Naive thymus-derived CD8-positive, alpha-beta T cell (primary cell): Measurements from ENCODE around the gene EVL. TPM values are rescaled to one million over a fixed set of nuclear protein-coding genes. Genes with fewer than 3 reads are reported as not detected.

Experiments used
- ATAC-seq, 2 donors: fragments of 150-1000 bp; cut with Tn5 transposase in 1 of 2; sonication (Bioruptor Pico), chemical (Tn5 transposase) in 1 of 2; 1 replicate in 1 of 2; 2 replicates in 1 of 2; pipeline ENCODE4 v1.10.0; 2021; ENCODE audit warnings: mild to moderate bottlenecking in 2 of 2, moderate library complexity in 2 of 2
- POLR2A ChIA-PET: fragments of 350-600 bp; sonication (Branson Sonifier 250); formaldehyde crosslinking; loops from one replicate; lab custom pipeline; 2021; ENCODE audit warnings: antibody characterized with exemption; lab: Charles Lee
- DNase-seq, 10 donors: peaks; one replicate each; pipeline versions ENCODE4 v3.0.0 to v3.0.0-alpha.2; 2020 to 2022
- H3K27ac Mint-ChIP-seq, 10 donors: one replicate each; pipeline ENCODE4 v1.8.0; 2020 to 2022; ENCODE audit warnings: mild to moderate bottlenecking in 10 of 10, mixed read lengths in 10 of 10, moderate library complexity in 4 of 10, inconsistent platforms in 1 of 10
- H3K27me3 Mint-ChIP-seq, 5 donors: one replicate each; pipeline ENCODE4 v1.8.0; 2021 to 2022; ENCODE audit warnings: mixed read lengths in 5 of 5
- H3K36me3 Mint-ChIP-seq, 3 donors: one replicate each; pipeline ENCODE4 v1.8.0; 2020 to 2022; ENCODE audit warnings: mixed read lengths in 3 of 3, mild to moderate bottlenecking in 2 of 3, inconsistent platforms in 1 of 3
- H3K4me1 Mint-ChIP-seq, 4 donors: one replicate each; pipeline ENCODE4 v1.8.0; 2021 to 2022; ENCODE audit warnings: mixed read lengths in 4 of 4
- H3K4me3 Mint-ChIP-seq, 10 donors: one replicate each; pipeline ENCODE4 v1.8.0; 2020 to 2022; ENCODE audit warnings: mild to moderate bottlenecking in 10 of 10, mixed read lengths in 10 of 10, moderate library complexity in 6 of 10, inconsistent platforms in 1 of 10
- H3K9me3 Mint-ChIP-seq, 9 donors: one replicate each; pipeline ENCODE4 v1.8.0; 2020 to 2022; ENCODE audit warnings: mixed read lengths in 9 of 9, mild to moderate bottlenecking in 3 of 9, inconsistent platforms in 1 of 9, moderate library complexity in 1 of 9
- polyA plus RNA-seq, 3 donors: library from polyadenylated mRNA; unstranded; fragments of 300-500 nt; fragmentation: Illumina TruSeq; gene quantifications; one replicate each; pipeline ENCODE4 v1.2.3, GENCODE V29; 2021
- total RNA-seq, 8 experiments: library from RNA in 2 of 8; stranded (reverse) in 2 of 8; gene quantifications; one replicate each; pipeline ENCODE4 v1.2.3 and lab custom pipeline; 2021 to 2026

Gene EVL
- total and polyA plus RNA-seq, 5 experiments from 2014 or later, result 111 to 1,493 (median 153) TPM

GRCh38 chr14:100045642-100046344 is 19.4 kb upstream of the EVL start:
- Mint-ChIP-seq H3K27me3 (no peaks in the 10 kb centered on the region), H3K36me3 (no peaks in the 10 kb centered on the region), H3K27ac (no peak overlapping the region), H3K4me3 (no peak overlapping the region), H3K9me3 (no peaks in the 10 kb centered on the region), H3K4me1 (peaks cover 7 to 18% (median 12%) of the 10 kb centered on the region in 4 donors)
- no peak for ATAC-seq
- no peak for DNase-seq
- POLR2A ChIA-PET, result no interaction called here

DNA sequence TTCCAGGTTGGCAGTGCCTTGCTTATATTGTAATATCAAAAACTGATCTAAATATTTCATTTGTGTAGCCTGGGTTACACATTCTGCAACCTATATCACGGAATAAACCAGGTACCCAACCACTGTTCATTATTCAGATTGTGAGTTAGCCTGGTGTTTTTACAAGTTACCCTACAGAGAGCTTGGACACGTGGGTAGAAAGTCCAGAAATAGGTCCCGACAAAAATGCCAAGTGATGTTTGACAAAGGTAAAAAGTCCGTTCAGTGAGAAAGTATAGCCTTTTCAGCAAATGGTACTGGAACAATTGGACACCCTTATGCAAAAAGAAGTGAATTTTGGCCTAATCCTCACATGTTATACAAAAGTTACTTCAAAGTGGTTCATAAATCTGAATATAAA is 17.6 kb upstream of the EVL start:
- Mint-ChIP-seq H3K9me3 (no peaks in the 10 kb centered on the region), H3K4me3 (no peak overlapping the region), H3K4me1 (peaks cover 7 to 17% (median 11%) of the 10 kb centered on the region in 4 donors), H3K27me3 (no peaks in the 10 kb centered on the region), H3K27ac (no peak overlapping the region), H3K36me3 (no peaks in the 10 kb centered on the region)
- ATAC-seq (no peak), DNase-seq (no peak)
- POLR2A ChIA-PET, result interaction anchor here (0.7 kb wide), 1 partner anchor 94 kb away, joined by 6 read pairs; no protein-coding TSS in a partner anchor

- ATAC-seq (peak; percentile 65 to 91), DNase-seq (peak in 4 of 10 donors; percentile 19 to 60 (median 42))
- Mint-ChIP-seq H3K27ac (peak overlapping the region in 7 of 10 donors; percentile 1 to 76 (median 46)), H3K4me1 (peaks cover 7 to 17% (median 11%) of the 10 kb centered on the region in 4 donors), H3K4me3 (peak overlapping the region in 1 of 10 donors; percentile 7), H3K9me3 (no peaks in the 10 kb centered on the region), H3K36me3 (no peaks in the 10 kb centered on the region), H3K27me3 (no peaks in the 10 kb centered on the region)
- POLR2A ChIA-PET, result interaction anchor here (1.3 to 52.2 kb wide), 2 partner anchors 12 to 45 kb away, joined by 3 to 2215 read pairs; partner anchors contain the start of gene EVL
These were observed 16.4 kb upstream of the EVL start for GRCh38 chr14:100048786-100049185.

DNA sequence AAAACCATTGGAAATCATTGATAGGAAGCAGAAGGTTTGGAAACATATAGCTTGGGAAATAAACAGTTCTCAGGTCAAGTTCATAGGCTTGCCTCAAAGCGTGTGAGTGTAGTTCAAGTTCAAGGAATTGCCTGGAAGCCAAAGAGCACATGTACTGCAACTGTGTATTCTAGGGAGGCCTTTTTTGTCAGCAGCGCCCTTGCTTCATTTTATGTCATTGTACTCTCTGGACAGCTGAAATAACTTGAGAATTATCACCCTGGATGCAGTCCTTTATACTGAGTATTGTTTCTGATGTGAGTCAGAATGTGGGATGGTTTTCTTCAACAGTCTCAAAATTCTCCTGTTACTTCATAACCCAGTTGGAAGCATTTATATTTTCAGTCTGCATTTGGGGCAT is 16.0 kb upstream of the EVL start:
- Mint-ChIP-seq H3K4me1 (peaks cover 7 to 17% (median 11%) of the 10 kb centered on the region in 4 donors), H3K9me3 (no peaks in the 10 kb centered on the region), H3K36me3 (no peaks in the 10 kb centered on the region), H3K4me3 (no peak overlapping the region), H3K27me3 (no peaks in the 10 kb centered on the region), H3K27ac (peak overlapping the region in 4 of 10 donors; percentile 1 to 73 (median 24))
- POLR2A ChIA-PET, result interaction anchor here (1.3 to 52.2 kb wide), 2 partner anchors 12 to 45 kb away, joined by 3 to 2215 read pairs; partner anchors contain the start of gene EVL
- DNase-seq, result no peak
- no peak for ATAC-seq

DNA sequence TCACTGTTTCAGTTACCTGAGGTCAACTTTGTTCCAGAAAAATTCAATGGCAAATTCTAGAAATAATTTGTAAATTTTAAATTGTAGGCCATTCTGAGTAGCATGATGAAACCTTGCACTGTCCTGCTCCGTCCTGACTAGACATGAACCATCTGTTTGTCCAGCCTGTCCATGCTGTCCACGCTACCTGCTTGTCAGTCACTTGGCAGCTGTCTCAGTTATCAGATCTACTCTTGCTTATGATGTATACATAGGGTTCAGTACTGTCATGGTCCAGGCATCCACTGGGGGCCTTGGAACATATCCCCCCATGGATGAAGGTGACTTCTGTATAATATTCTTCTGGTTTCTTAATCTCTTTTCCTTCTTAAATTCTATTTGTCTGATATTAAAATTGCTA is 14.1 kb upstream of the EVL start:
- H3K9me3 Mint-ChIP-seq, result no peaks in the 10 kb centered on the region
- no peak overlapping the region for H3K27ac Mint-ChIP-seq
- DNase-seq (no peak), ATAC-seq (no peak)
- no peaks in the 10 kb centered on the region for H3K27me3 Mint-ChIP-seq
- peaks cover 4 to 17% (median 11%) of the 10 kb centered on the region in 4 donors for H3K4me1 Mint-ChIP-seq
- H3K36me3 Mint-ChIP-seq, result no peaks in the 10 kb centered on the region
- H3K4me3 Mint-ChIP-seq, result no peak overlapping the region
- POLR2A ChIA-PET, result interaction anchor here (0.9 to 52.2 kb wide), 2 partner anchors 10 to 43 kb away, joined by 4 to 2215 read pairs; partner anchors contain the start of gene EVL

- ATAC-seq, result no peak
- POLR2A ChIA-PET, result interaction anchor here (52.2 kb wide), 1 partner anchor 42 kb away, joined by 2215 read pairs; the partner anchor contains the start of gene EVL
- Mint-ChIP-seq H3K4me3 (no peak overlapping the region), H3K4me1 (peaks cover 4 to 19% (median 14%) of the 10 kb centered on the region in 4 donors), H3K27ac (no peak overlapping the region), H3K27me3 (no peaks in the 10 kb centered on the region), H3K36me3 (no peaks in the 10 kb centered on the region), H3K9me3 (no peaks in the 10 kb centered on the region)
- no peak for DNase-seq
These were observed 13.7 kb upstream of the EVL start for GRCh38 chr14:100051543-100051942.

- DNase-seq, result no peak
- no peaks in the 10 kb centered on the region for H3K36me3 Mint-ChIP-seq
- no peak overlapping the region for H3K4me3 Mint-ChIP-seq
- H3K27me3 Mint-ChIP-seq, result no peaks in the 10 kb centered on the region
- no peak overlapping the region for H3K27ac Mint-ChIP-seq
- POLR2A ChIA-PET, result interaction anchor here (1.0 to 52.2 kb wide), 2 partner anchors 41 to 188 kb away, joined by 3 to 2215 read pairs; partner anchors contain the start of gene EVL
- peaks cover 11 to 31% (median 26%) of the 10 kb centered on the region in 4 donors for H3K4me1 Mint-ChIP-seq
- no peak for ATAC-seq
- H3K9me3 Mint-ChIP-seq, result no peaks in the 10 kb centered on the region
These were observed 12.4 kb upstream of the EVL start for GRCh38 chr14:100052819-100053218.

DNA sequence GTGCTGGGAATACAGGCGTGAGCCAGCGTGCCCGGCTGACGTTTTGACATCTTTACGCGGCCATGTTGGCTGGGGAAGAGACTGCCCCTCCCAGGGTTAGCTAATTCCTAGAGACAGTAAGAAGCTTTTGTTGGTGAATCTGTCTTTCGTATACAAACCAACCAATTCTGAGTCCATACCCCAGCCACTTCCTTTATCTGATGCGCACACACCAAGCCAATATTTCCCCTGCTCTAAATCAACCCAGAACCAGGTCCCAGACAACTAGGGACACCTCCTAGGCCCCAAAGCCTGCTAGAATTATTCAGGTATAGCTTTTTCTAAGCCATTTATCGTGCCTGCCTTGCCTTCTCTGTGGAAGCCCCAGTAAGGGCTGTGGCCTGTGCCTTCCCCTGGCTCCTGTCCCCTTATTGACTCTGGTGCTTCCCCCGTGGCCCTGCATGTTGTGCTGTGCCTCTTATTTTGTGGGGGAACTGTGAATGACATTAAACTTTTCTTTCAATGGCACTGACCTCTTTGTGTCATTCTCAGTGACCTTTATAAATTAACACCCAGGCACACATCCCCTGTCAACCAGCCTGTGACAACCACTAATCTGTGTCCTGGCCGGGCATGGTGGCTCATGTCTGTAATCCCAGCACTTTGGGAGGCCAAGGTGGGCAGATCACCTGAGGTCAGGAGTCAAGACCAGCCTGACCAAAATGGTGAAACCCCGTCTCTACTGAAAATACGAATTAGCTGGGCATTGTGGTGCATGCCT is 10.7 kb upstream of the EVL start:
- Mint-ChIP-seq H3K36me3 (no peaks in the 10 kb centered on the region), H3K4me1 (peaks cover 20 to 36% (median 33%) of the 10 kb centered on the region in 4 donors), H3K27me3 (no peaks in the 10 kb centered on the region), H3K4me3 (no peak overlapping the region), H3K9me3 (no peaks in the 10 kb centered on the region), H3K27ac (peak overlapping the region in 1 of 10 donors; percentile 43)
- ATAC-seq (no peak), DNase-seq (no peak)
- POLR2A ChIA-PET, result interaction anchor here (52.2 kb wide), 1 partner anchor 39 kb away, joined by 2215 read pairs; the partner anchor contains the start of gene EVL

DNA sequence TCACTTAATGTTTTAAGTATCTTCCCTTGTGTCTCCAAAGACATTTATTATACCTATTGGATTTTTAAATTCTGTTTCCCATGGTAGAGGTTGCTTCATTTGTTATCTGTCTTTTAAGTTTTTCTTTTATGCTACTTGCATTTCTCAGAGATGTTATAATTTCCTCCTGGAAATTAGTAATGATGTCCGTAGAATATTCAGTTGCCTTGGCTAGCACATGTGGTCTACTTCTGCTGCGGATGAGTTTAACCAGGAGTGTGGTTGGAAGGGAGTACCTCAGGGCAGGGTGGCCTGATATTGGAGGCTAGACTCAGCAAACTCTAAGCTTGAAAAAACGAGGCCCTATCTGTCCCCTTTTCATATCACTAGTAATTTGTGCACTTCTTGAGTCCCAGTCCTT is 8.8 kb upstream of the EVL start:
- POLR2A ChIA-PET, result interaction anchor here (52.2 kb wide), 1 partner anchor 37 kb away, joined by 2215 read pairs; the partner anchor contains the start of gene EVL

GRCh38 chr14:100056964-100057795 is 8.0 kb upstream of the EVL start:
- no peaks in the 10 kb centered on the region for H3K9me3 Mint-ChIP-seq
- peak overlapping the region; percentile 89 to 99 (median 94) for H3K27ac Mint-ChIP-seq
- ATAC-seq, result peak; percentile 76 to 82
- no peaks in the 10 kb centered on the region for H3K27me3 Mint-ChIP-seq
- H3K4me3 Mint-ChIP-seq, result peak overlapping the region in 9 of 10 donors; percentile 15 to 77 (median 59)
- H3K36me3 Mint-ChIP-seq, result no peaks in the 10 kb centered on the region
- DNase-seq, result peak in 5 of 10 donors; percentile 50 to 77 (median 71)
- H3K4me1 Mint-ChIP-seq, result peaks cover 27 to 58% (median 52%) of the 10 kb centered on the region in 4 donors
- POLR2A ChIA-PET, result interaction anchor here (0.5 to 52.2 kb wide), 5 partner anchors 36 to 1705 kb away, joined by 3 to 2215 read pairs (median 4); partner anchors contain the start of gene EVL

More for the DNA sequence above, 8.8 kb upstream of the EVL start:
- Mint-ChIP-seq H3K4me3 (peak overlapping the region in 1 of 10 donors; percentile 23), H3K9me3 (no peaks in the 10 kb centered on the region), H3K27ac (peak overlapping the region in 6 of 10 donors; percentile 6 to 96 (median 90)), H3K4me1 (peaks cover 24 to 50% (median 45%) of the 10 kb centered on the region in 4 donors), H3K27me3 (no peaks in the 10 kb centered on the region), H3K36me3 (no peaks in the 10 kb centered on the region)
- ATAC-seq, result no peak
- DNase-seq, result no peak

DNA sequence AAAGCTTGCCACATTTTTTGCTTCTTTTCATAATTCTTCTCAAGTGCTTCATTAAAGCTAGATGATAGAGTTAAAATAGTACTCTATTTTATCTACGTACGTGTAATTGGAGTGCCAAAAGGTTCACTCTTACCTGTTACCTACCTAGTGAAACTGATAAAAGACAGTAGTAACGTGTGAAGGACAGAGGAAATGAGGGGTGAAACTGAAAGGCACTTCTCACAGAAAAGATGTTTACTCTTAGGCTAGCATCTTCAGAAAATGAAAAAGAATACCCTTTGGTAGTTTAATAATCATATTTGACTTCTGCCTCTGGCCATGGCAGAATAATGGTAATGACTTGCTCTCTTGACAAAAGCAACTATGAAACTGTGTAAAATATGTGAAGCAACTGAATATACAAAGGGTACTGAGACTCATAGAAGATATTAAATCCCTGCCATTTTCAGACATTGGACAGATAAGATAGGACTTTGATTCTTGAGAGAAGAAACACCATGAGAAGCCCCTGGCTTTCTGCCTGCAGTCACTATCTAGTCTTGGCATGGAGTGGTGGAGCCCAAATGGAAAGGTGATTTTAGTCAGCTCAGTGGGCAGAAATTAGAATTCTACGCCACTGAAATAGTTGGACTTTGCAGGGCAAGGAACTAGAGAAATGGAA is 6.3 kb upstream of the EVL start:
- no peak for DNase-seq
- Mint-ChIP-seq H3K27ac (peak overlapping the region; percentile 88 to 99 (median 91)), H3K9me3 (no peaks in the 10 kb centered on the region), H3K4me3 (peak overlapping the region; percentile 4 to 82 (median 70)), H3K27me3 (no peaks in the 10 kb centered on the region), H3K4me1 (peaks cover 41 to 75% (median 69%) of the 10 kb centered on the region in 4 donors), H3K36me3 (no peaks in the 10 kb centered on the region)
- POLR2A ChIA-PET, result interaction anchor here (0.6 to 52.2 kb wide), 4 partner anchors 35 to 132 kb away, joined by 3 to 2215 read pairs (median 4); partner anchors contain the start of gene EVL
- ATAC-seq, result peak; percentile 42 to 50
